Inflammatory macrophage treated with lipopolysaccharide for 1 hour (primary cell): ENCODE measurements around the gene NMRAL1.

ENCODE experiments used
- DNase-seq, 2 donors: peaks; one replicate each; pipeline ENCODE4 v3.0.0-alpha.2; 2020 to 2022

The NMRAL1 gene

GRCh38 chr16:4474192-4474961, at the start of gene NMRAL1:
TSS of gene NMRAL1 (minus strand) at chr16:4474625. CDS start at chr16:4474132, 493 bp downstream.
- peak; percentile 74 to 85 for DNase-seq

- DNase-seq = no peak
Observed at GRCh38 chr16:4523686-4524085, 49.3 kb upstream of the NMRAL1 start.

GRCh38 chr16:4522051-4522581, 47.7 kb upstream of the NMRAL1 start:
- DNase-seq = no peak

- no peak for DNase-seq
Observed at GRCh38 chr16:4520913-4521312, 46.5 kb upstream of the NMRAL1 start.

GRCh38 chr16:4519274-4520058, 45.0 kb upstream of the NMRAL1 start:
- DNase-seq = no peak

- no peak for DNase-seq
Observed at GRCh38 chr16:4517812-4518680, 43.6 kb upstream of the NMRAL1 start.

- peak; percentile 83 to 85 for DNase-seq
Observed at GRCh38 chr16:4515611-4516233, 41.3 kb upstream of the NMRAL1 start.

GRCh38 chr16:4514606-4515005, 40.2 kb upstream of the NMRAL1 start:
- DNase-seq = no peak

- DNase-seq = no peak
Observed at GRCh38 chr16:4513881-4514280, 39.5 kb upstream of the NMRAL1 start.

- DNase-seq = no peak
Observed at GRCh38 chr16:4513086-4513860, 38.8 kb upstream of the NMRAL1 start.

- DNase-seq = no peak
Observed at GRCh38 chr16:4512473-4512872, 38.0 kb upstream of the NMRAL1 start.

GRCh38 chr16:4511441-4512082, 37.1 kb upstream of the NMRAL1 start:
- peak in 1 of 2 donors; percentile 14 for DNase-seq

GRCh38 chr16:4510747-4511426, 36.5 kb upstream of the NMRAL1 start:
- DNase-seq = peak; percentile 32 to 34

- no peak for DNase-seq
Observed at GRCh38 chr16:4510131-4510530, 35.7 kb upstream of the NMRAL1 start.

- DNase-seq = no peak
Observed at GRCh38 chr16:4509420-4509819, 35.0 kb upstream of the NMRAL1 start.

- no peak for DNase-seq
Observed at GRCh38 chr16:4508806-4509205, 34.4 kb upstream of the NMRAL1 start.

- DNase-seq = no peak
Observed at GRCh38 chr16:4507588-4508345, 33.3 kb upstream of the NMRAL1 start.

- DNase-seq = peak; percentile 72 to 81
Observed at GRCh38 chr16:4506450-4506849, 32.0 kb upstream of the NMRAL1 start.

- peak; percentile 39 to 55 for DNase-seq
Observed at GRCh38 chr16:4505356-4506147, 31.1 kb upstream of the NMRAL1 start.
